ENCODE measurements around the gene SETBP1.

The SETBP1 gene

GRCh38 chr18:44743631-44744030 lies 62.9 kb downstream of the SETBP1 start:
- TF ChIP-seq CTCF (IDR thresholded peaks at IDR 0.05; ENCODE audit: insufficient read depth, low read length, poor library complexity, severe bottlenecking): no peak
- H3K4me3 ChIP-seq (replicated peaks; ENCODE audit: low read depth, low read length): no peak overlapping the region
- H3K27me3 ChIP-seq (replicated peaks; ENCODE audit: control insufficient read depth, insufficient read depth, low read length): no peaks in the 10 kb centered on the region; the same call in 1 of the 2 replicates
- DNase-seq (ENCODE audit: extremely low read depth, insufficient read length): no peak
- H3K36me3 ChIP-seq (ENCODE audit: control insufficient read depth, insufficient read depth, low read length): no peaks in the 10 kb centered on the region

GRCh38 chr18:44744161-44745121 lies 63.8 kb downstream of the SETBP1 start:
- no peaks in the 10 kb centered on the region; the same call in 1 of the 2 replicates for H3K27me3 ChIP-seq (replicated peaks; ENCODE audit: control insufficient read depth, insufficient read depth, low read length)
- no peak overlapping the region for H3K4me3 ChIP-seq (replicated peaks; ENCODE audit: low read depth, low read length)
- no peak for DNase-seq (ENCODE audit: extremely low read depth, insufficient read length)
- TF ChIP-seq CTCF (IDR thresholded peaks at IDR 0.05; ENCODE audit: insufficient read depth, low read length, poor library complexity, severe bottlenecking): no peak
- H3K36me3 ChIP-seq (ENCODE audit: control insufficient read depth, insufficient read depth, low read length): no peaks in the 10 kb centered on the region

- no peak for TF ChIP-seq CTCF (IDR thresholded peaks at IDR 0.05; ENCODE audit: insufficient read depth, low read length, poor library complexity, severe bottlenecking)
- no peak for DNase-seq (ENCODE audit: extremely low read depth, insufficient read length)
Measured at GRCh38 chr18:44747157-44747556, 66.5 kb downstream of the SETBP1 start.

GRCh38 chr18:44748582-44748981 lies 67.9 kb downstream of the SETBP1 start:
- no peak for DNase-seq (ENCODE audit: extremely low read depth, insufficient read length)
- no peak overlapping the region for H3K4me3 ChIP-seq (replicated peaks; ENCODE audit: low read depth, low read length)
- H3K36me3 ChIP-seq (ENCODE audit: control insufficient read depth, insufficient read depth, low read length): no peaks in the 10 kb centered on the region
- no peaks in the 10 kb centered on the region; the same call in 1 of the 2 replicates for H3K27me3 ChIP-seq (replicated peaks; ENCODE audit: control insufficient read depth, insufficient read depth, low read length)
- no peak for TF ChIP-seq CTCF (IDR thresholded peaks at IDR 0.05; ENCODE audit: insufficient read depth, low read length, poor library complexity, severe bottlenecking)

More at GRCh38 chr18:44747157-44747556, 66.5 kb downstream of the SETBP1 start:
- Histone ChIP-seq H3K27me3 (replicated peaks; ENCODE audit: control insufficient read depth, insufficient read depth, low read length) (no peaks in the 10 kb centered on the region; the same call in 1 of the 2 replicates), H3K4me3 (replicated peaks; ENCODE audit: low read depth, low read length) (no peak overlapping the region), H3K36me3 (ENCODE audit: control insufficient read depth, insufficient read depth, low read length) (no peaks in the 10 kb centered on the region)

GRCh38 chr18:44750774-44751173 lies 70.1 kb downstream of the SETBP1 start:
- no peak for TF ChIP-seq CTCF (IDR thresholded peaks at IDR 0.05; ENCODE audit: insufficient read depth, low read length, poor library complexity, severe bottlenecking)
- DNase-seq (ENCODE audit: extremely low read depth, insufficient read length): no peak

More at GRCh38 chr18:44750774-44751173, 70.1 kb downstream of the SETBP1 start:
- Histone ChIP-seq H3K36me3 (ENCODE audit: control insufficient read depth, insufficient read depth, low read length) (no peaks in the 10 kb centered on the region), H3K27me3 (replicated peaks; ENCODE audit: control insufficient read depth, insufficient read depth, low read length) (no peaks in the 10 kb centered on the region; the same call in 1 of the 2 replicates), H3K4me3 (replicated peaks; ENCODE audit: low read depth, low read length) (no peak overlapping the region)
